NCI-H526 (cell line): ENCODE measurements around the gene MCFD2.

Experiments used
- DNase-seq, 2 experiments: peaks; one replicate each; lab custom pipeline; 2025; lab: John Stamatoyannopoulos, UW

The MCFD2 gene

DNA sequence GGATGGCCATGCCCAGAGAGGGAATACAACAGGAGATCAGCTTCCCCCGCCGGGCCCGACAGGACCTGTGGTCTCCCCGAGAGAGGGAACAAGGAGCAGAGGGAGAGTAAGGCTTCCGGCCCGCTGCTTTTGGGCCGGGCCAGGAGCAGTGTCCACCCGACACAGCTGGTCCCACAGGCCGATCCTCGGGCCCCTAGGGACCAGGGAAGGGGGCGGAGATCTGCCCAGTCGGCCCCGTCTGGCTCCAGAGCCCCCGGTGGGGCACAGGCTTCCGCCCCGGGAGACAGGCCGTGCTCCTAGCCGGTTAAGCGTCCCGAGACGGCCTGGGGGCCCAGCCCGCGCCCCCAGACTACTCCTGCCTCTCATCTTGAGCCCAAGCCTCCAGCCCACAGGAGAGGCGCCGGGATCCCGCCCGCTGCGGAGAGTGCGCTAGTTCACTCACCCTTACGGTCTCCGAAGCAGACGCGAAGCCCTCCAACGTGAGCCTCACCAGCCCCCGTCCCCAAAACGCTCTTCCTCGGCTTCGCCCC is at the start of gene MCFD2:
Gene MCFD2, minus strand, starts transcription at position 526 of the 530 bp plus-strand sequence. CDS start 6,635 bp downstream, outside the sequence.
- peak in 1 of 2 experiments; percentile 68 for DNase-seq

DNA sequence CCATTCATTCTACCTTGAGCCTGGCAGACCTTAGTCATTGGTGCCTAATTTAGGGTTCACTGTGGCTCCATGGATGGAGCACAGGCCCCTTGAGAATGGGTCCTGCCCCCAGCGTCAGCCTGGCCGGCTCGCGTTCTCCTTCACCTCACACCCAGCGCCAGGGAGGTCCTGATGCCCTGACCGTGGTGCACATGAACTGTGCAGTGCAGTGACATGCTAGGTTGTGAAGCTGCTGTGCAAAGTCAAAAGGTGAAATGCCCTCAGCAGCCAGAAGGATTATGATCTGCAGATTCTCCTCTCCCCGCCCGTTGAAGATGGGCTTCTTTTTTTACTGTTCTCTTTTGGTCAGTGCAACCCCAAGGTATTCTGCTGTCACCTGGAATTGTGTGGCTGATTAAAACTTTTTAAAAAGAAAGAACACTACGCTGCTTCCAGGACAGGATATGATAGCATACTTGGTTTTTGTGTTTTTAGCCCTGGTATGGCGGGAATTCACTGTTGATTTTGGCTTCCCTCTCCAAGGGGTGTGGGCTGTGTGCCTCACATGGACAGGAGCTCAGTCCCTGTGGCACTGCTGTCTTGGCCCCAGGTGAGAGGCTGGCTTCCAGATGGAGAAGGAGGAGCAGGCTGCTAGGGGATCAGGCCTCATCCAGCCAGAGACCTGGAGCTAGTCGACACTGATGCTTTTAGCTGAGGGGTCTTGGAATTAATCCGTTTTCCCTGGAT is 49.4 kb upstream of the MCFD2 start:
- no peak for DNase-seq

DNA sequence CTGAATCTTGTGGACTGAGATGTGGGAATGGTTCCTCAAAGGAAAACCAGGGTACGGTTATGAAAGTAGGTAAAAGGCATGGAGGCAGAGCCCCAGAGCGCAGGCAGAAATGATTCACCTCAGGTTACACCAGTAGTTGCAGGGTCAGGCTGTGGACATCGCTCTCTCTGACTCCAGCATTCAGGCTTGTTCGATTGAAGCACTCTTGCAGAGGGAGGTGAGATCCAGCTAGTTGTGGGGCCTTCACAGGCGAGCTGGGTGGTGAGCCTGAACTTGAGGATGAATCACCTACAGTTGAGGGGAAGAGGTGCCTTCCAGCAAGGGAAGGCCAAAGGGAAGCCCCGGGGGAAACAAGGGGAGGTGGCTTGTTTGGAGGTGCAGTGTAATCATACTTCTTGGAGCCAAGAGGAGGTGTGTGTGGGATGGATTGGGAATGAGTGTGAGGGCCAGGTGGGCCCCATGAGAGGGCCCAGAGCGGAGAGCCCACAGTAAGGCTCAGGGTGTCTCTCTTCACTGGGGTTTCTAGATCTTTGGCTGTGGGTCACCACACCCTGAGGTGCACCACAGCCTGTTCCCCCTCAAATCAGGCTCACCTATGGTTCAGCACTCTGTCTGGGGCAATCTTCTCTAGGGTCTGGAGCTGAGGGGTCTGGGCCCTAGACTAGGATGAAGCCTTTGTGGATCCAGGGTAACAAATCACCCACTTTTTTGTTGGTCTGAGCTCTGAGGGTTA is 48.5 kb upstream of the MCFD2 start:
- no peak for DNase-seq

DNA sequence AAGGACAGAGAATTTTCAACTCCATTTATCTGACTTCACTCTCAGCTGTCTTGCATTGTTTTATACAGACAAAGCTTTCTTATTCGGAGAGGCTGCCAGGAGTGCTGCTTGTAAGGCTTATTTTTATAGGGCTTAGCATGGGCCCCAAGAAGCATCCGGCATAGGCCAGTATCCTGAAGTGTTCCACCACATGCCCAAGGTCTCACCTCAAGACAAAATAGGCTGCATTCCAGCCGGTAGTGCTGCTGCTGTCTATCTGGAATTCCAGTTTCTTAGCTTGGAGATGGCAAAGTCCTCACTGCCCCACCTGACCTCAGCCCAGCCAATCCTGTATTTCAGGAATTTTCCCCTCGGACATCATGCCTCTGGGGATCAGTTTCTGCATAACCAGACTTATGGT is 47.6 kb upstream of the MCFD2 start:
- DNase-seq, result no peak

DNA sequence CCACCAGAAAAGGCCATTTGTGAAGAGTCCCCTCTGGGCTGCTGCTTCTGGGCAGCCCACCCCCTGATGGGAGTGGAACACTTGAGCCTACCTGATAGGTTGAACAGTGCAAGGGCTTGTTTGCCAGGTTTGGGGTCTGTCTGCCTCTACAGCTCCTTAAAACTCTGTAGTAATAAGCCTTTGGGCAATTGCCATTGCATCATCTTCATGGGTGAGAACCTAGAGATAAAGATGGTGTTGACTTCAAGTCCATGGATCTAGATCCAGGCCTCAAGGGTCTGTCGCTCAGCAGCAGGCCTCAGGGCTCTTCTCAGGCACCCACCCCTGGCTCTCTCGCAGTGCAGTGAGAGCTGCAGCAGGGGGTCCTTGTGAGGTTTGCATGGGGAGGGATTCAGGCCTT is 47.1 kb upstream of the MCFD2 start:
- DNase-seq, result no peak

DNA sequence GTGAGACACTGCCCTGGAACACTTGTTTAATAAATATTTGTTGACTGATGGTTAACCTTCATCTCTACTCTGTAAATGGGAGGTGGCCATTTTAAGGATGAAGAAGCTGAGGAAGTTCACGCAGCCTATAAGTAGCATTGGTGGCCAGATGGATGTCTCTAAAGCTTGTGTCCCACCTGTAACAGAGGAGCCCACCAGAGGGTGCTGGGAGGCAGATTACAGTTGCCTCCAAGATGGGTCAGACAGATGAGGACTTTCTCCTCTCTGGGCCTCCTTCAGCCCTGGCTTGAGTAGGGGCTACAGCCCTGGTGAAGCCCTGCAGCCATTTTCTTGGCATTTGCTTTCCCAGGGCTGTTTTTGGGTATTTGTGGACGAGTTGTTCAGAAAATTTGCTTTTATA is 45.0 kb upstream of the MCFD2 start:
- no peak for DNase-seq

DNA sequence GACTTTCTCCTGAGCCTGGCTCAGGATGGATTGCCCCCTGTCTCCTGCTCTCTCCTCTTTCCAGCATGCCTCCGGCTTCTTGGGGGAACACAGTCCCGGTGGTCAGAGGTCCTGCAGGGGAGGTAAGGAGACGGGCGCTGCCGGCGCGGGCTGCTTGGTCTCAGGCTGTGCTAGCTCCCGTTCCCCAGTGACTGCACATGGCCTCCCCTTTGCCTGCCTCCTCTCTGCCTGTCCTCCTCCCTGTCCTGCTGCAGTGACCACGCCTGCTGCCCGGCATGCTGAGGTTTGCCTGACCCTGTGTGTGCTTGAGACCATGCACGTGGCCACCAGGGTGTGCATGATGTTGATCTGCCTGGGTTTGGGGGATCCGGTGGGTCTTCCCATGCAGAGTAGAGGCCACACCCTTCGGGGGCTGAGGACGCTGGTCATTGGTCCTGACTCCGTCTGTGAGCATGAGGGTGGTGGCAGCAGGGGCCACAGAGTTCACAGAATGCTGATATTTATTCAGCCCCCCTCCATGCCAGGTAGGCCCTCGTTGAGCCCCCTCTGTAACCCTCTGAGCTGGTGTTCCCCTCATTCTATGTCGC is 42.9 kb upstream of the MCFD2 start:
- no peak for DNase-seq

DNA sequence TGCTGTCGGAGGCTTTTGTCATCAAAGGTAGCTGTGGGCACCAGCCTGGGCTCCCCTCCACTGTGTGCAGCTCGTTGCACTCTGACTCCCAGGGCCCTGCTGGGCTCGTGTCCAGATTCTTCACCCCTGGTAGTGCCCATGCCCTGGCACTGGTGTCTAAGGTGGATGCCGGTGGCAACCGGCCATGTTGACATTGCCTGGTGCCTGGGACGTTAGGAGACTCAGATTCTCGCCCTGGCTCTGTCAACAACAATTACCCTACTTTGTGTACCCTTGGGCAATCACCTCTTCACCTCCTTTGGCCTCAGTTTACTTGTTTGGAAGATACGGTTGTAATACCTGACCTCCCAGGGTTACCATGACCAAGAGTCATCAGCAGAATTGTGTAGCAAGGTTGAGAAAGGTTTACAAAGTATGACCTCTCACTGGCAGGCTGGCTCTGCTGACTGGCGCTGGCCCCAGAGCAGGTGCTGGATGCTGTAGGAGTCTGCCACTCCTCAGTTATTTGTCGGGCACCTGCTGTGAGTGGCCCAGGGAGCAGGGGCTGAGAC is 41.5 kb upstream of the MCFD2 start:
- no peak for DNase-seq

DNA sequence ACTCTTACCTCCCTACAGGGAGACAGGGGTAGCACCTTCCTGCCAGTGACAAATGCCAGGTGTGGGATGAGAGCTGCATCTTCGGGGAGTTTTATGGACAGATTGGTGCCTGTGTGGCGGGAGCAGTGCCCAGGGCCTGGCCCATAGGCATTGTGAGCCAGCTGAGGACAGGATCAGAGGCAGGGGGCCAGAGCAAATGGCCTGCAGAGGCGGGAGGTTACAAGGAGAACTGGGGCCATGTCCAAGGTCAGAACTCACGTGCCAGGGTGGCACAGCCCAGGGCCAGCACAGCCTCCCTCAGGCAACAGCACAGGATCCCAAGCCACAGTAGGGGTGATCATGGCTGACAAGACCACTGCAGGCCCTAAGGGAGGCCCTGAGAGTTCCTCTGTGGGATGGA is 40.2 kb upstream of the MCFD2 start:
- DNase-seq, result no peak

DNA sequence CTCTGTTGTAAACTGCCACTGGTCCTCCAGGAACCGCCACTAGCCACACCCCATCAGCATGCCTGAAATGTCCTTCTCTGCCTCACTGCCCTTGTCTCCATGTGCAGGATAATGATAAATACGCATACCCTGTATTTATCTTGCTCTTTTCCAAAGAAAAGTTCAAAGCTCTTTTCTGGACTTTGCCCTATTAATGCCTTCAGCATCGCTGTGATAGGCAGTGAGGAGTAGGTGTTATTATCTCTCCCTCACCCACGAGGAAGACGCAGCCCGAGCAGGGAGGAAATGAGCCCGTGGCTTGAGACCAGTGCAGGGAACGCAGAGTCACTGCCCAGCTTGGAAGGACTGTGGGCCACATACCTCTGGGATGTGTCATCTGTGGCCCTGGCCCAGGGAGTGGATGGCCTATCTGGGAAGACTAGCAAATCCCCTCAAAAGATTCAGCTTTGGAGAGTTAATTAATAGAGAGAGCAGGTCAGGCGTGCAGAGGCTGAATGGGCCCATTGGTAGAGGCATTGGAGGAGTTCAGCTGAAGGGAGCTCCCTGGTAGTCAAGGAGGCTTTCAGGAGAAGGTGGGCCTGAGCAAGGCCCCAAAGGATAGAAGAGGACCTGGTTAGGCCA is 39.5 kb upstream of the MCFD2 start:
- DNase-seq, result no peak

DNA sequence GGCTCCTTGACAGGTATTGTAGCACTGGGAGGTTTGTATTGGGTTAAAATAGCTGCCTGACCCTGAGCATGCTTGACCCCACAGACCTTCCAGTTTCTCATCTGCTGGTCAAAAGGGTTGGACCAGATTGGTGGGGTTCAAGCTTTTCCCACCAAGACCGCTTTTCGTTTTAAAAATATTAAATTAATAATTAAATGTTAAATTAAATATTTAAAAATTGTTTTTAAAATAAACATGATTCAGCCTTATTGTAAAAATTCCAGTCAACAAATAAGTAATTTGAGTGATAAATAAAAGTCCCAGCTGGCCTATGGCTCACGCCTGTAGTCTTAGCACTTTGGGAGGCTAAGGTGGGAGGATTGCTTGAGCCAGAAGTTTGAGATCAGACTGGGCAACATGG is 36.6 kb upstream of the MCFD2 start:
- no peak for DNase-seq

DNA sequence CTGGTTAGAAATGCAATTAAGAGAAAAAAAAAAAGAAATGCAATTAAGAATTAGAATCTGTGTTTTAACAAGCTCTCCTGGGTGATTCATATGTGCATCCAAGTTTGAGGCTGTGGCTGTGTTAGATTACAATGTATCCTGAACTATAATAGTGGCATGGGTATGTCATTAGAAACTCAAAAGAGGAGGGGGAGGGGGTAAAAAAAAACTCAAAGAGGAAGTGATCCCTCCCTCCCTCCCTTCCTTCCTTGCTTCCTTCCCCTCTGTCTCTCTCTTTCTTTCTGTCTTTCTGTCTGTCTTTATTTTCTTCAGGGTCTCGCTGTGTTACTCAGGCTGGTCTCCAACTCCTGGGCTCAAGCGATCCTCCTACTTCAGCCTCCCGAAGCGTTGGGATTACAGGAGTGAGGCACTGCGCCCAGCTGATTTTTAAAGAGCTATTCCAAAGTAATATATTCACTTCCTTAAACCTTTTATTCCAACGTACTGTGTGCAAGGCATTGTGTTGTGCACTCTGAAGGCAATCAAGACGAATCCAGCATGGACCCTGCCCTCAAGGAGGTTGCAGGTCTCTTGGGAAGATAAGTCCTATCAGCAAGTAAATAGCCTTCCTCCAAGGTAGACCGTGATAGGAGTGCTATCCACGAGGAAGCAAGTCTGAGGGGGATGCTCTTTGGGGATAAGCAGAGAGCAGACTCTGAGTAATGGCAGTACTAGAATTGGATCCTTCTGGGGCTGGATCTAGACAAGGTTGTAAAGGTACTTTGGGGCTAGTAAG is 35.9 kb upstream of the MCFD2 start:
- DNase-seq, result no peak

DNA sequence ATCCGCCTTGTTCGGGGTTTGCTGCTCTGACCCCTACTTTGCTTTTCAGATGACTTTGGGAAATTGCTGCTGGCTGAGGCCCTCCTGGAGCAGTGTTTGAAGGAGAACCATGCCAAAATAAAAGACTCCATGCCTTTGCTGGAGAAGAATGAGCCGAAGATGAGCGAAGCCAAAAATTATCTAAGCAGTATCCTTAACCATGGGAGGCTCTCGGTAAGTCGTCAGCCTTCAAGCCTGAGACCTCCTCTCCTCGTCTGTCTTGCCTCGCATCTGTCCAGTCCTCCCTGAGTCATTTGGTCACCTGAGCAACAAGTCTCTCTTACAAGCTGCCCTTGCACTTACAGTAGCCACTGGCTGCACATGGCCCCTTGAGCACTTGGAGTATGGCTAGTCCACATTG is 34.7 kb upstream of the MCFD2 start:
- DNase-seq, result no peak

DNA sequence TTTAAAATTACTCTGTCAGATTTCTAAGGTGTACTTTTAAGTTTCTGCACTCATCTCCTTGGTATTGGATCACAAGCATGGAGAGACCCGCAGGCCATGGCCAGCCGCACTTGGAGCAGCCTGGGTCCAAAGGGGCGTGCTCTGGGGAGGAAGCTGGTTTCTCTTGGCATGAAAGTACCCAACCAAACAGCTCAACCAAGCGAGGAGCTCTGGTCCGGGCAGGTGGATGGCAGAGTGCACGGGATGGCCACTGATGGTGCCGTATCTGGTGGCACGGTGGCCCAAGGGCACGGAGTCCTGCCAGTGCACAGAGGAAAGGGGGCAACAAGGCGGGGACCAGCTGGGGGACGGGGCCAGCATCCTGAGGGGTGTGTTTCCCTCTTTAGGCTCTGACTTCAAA is 32.2 kb upstream of the MCFD2 start:
- no peak for DNase-seq

DNA sequence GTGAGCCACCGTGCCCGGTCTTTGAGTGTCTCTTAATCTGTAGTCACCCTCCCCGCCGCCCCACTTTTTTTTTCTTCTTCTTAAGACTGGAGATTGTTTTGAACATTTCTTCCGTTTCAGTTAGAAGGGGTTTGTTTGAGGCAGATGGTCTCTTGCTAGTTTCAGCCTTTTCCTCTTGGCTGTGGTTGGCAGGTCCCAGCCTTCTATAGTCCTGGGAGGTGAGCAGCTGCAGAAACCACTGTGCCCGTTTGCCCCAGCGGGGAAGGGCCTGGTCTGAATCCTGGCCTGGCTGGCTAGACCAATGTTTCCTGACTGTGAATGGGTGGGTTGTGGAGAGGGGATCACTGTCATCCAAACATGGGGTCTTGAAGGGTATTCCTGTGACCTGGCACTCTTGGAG is 30.1 kb upstream of the MCFD2 start:
- no peak for DNase-seq

DNA sequence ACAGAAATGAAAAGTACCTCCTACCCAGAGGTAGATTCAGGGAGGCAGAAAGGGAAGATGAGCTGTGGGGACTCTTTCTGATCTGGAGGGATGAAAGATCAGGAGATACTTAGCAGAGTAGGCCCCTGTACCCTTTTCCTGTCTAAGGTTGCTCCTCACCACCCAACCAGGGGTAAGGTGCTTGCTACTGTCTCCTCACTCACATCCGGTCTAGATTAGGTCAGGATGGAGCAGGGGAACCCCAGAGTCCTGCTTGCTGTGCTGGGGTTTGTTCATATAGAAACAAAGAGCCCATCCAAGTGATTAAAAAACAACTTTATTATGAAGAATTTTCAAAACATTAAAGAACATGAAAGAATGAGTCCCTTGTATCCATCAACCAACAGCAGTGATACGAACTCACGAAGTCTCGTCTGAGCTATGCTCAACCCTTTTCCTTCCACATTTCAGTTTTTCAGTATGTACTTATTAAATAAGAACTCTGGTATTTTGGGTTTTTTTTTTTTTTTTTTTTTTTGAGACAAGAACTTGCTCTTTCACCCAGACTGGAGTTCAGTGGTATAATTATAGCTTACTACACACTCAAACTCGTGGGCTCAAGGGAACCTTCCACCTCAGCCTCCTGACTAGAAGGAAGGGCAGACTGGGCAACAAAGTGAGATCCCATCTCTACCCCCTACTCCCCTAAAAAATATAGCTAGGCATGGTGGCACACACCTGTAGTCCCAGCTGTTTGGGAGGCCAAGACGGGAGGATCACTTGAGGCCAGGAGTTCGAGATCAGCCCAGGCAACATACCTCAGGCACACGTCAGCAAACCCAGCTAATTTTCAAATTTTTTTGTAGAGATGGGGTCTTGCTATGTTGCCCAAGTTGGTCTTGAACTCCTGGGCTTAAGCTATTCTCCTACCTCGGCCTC is 28.5 kb upstream of the MCFD2 start:
- no peak for DNase-seq

DNA sequence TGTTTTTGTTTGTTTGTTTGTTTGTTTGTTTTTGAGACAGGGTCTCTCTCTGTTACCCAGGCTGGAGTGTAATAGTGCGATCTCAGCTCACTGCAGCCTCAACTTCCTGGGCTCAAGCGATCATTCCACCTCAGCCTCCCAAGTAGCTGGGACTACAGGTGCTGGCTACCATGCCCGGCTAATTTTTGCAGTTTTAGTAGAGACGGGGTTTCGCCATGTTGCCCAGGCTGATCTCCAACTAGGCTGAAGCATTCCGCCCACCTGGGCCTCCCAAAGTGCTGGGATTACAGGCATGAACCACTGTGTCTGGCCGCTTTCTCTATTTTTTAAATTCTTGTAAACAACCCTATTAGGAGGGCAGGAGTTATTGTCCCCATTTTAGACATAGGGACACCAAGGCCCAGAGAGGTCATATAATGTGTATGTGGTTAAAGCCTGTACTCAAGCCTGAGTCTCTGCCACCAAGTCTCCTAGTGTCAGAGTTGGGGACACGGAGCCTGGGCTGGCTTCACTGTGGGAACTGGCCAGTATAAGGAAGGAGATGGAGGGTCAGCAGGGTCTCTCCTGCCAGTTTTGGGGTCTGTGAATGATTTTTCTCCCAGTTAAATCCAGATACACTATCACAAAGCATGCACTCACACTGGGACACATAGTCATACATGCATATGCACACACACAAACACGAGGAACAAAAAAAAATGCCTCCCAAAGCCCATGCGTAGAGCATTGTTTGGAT is 27.5 kb upstream of the MCFD2 start:
- no peak for DNase-seq

DNA sequence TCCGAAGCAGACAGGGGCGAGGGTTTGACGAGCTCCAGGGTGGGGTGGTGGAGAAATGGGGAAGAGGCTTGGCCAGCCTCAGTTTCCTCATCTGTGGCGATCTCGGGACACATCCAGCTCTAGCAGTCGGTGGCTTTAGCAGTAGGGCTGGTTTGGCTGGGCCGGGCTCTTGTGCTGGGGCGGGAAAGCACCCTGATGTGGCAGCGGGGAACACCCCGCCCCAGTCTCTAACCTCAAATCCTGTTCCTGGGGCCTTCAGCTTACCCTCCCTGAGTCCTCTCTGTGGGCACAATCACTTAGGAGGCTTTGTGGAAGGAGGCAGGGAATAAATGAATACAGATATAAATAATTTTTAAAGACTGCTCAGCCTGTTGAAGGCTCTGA is 26.5 kb upstream of the MCFD2 start:
- DNase-seq, result peak in 1 of 2 experiments; percentile 44

DNA sequence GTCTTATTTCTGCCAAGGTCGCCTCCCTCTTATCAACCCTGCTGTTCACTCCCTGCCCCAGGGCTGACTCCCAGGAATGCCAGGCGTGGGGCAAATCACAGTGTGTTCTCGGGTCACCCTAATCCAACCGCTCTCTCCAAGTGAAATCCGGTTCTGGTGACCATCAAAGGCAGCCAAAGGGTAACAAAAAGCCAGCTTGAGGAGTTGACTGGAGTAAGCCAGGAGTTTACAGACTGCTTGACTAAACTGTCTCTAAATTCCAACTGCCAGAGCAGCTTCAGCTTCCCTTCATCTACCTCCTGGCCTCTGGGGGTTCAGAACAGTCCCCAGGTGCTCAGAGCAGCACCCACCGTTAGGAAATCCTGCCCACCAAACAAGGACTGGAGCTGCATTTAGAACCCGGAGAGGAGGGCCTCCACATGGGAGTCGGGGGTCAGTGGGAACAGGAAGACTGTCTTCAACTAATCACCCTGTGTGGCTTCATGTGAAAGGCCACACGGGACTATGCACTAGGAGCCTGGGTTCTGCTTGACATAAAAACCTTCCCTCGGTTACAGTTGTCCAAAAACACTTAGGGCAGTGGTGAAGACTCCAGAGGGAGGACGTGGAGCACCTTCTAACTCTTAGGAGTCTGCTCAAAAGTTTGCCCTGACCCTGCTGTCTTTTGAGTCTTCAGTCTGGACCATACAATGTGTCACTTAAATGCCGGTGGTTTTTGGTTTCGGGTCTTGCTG is 24.2 kb upstream of the MCFD2 start:
- DNase-seq, result no peak
